Raji (cell line): ENCODE data around the gene ADAP1.

Experiments used
- POLR2A ChIP-seq: IDR thresholded peaks from 2 replicates; pipeline ENCODE4 v1.6.1; 2011; ENCODE audit warnings: low read depth, low read length, control low read depth; ENCODE audit not compliant: insufficient read depth

Gene ADAP1, protein sequence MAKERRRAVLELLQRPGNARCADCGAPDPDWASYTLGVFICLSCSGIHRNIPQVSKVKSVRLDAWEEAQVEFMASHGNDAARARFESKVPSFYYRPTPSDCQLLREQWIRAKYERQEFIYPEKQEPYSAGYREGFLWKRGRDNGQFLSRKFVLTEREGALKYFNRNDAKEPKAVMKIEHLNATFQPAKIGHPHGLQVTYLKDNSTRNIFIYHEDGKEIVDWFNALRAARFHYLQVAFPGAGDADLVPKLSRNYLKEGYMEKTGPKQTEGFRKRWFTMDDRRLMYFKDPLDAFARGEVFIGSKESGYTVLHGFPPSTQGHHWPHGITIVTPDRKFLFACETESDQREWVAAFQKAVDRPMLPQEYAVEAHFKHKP

DNA sequence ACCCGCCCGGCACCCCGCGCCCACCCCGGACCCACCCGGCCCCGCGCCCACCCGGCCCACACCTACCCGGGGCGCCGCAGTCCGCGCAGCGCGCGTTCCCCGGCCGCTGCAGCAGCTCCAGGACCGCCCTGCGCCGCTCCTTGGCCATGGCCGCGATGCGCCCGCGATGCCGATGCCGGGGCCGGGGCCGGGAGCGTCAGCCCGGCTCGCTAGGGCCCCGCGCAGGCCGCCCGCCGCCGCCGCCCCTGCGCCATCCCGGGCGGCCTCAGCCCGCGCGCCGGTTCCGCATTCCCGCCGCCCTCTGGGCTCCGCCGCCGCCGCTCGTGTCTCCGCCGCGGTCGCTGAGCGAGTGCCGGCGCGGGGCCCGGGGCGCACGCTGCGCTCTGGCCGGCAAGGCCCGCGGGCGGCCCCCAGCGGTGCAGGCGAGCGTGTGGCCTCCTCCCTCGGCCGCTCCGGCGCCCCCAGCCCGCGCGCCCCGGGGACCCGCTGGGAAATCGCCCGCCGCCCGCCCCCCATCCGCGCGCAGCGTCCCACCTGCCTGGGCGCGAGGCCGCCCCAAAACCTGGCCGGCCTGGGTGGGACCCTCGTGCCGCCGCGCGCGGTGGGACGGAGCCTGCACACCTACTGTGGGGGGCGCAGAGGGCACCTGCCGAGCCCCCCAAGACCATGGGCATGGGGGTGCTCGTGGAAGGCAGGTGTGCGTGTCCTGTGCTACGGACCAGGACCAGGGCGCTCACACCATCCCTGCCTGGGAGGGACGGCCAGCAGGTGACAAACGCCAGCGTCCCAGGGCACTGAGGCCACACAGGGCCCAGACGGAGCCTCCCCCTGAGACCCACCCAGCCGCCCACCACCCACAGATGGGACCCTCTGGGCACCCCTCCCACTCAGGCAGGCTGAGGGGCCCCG, at the start of gene ADAP1:
Gene ADAP1 (minus strand): TSS at position 351 of the 909 bp plus-strand sequence. CDS start 203 bp downstream, at position 148.
- TF ChIP-seq POLR2A = no peak

DNA sequence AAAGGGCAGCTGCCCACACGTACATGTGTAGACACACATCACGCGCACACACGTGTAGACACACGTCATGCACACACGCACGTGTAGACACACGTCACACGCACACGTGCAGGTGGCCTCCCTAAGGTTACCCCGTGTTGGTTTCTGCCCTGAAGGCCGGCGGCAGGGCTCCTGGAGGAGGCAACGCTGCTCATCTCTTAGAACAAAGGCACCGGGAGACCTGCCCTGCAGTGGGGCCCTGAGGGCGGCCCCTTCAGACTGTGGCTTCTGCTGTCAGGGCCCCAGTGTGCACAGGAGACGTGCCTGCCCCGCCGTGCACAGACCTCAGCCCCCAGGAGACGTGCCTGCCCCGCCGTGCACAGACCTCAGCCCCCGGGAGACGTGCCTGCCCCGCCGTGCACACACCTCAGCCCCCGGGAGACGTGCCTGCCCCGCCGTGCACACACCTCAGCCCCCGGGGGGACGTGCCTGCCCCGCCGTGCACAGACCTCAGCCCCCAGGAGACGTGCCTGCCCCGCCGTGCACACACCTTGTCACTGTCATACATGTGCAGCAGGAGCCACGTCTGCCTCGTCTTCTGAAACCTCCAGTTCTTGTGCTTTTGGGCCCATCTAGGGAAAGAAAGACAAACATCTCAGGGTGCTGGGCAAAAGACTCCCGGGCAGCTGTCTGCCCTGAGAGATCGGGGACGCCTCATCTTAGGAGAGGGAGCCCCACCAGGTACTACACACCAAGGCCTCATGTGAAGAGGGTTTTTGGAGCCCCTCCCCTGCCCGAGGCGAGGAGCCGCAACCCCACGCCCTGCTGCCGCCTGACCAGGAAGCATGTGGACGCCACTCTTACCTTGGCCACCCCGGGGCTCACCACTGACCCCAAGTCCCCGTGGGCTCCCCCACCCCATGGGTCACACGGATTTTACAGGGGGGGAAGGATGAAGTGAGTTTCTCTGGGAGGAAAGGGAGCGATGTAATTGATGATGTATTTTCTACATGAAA, 45.8 kb upstream of the ADAP1 start:
- TF ChIP-seq POLR2A = no peak

DNA sequence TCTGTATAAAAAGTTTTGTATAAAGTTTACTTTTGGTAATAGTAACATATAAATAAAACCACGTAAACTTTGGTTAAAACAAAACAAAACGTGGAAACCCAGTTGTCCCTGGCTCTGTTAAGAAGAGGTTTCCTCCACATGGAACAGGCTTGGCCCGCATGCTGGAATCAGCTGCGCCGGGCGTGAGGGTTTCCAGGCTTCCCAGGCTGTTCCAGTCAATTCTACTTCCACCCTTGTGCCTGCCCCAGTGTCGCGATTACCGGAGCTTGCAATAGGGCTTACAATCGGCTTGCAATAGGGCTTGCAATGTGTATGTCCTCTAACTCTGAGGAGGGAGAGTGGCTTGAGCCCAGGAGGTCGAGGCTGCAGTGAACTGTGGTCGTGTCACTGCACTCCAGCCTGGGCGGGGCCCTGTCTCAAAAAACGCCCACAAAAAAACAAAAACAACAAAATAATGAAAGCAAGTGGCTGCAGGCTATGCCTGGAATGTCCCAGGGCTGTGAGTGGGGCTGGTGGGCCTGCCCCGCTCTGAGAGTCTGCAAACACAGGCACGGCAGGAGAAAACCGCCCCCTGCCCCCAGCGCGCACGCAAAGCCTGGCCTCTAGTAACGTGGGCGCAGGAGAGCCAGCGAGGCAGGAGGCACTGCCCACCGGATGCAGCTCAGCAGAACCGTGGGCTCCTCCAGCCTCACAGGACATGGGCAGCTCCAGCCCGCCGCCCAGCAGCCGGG, 44.8 kb upstream of the ADAP1 start:
- TF ChIP-seq POLR2A = no peak

DNA sequence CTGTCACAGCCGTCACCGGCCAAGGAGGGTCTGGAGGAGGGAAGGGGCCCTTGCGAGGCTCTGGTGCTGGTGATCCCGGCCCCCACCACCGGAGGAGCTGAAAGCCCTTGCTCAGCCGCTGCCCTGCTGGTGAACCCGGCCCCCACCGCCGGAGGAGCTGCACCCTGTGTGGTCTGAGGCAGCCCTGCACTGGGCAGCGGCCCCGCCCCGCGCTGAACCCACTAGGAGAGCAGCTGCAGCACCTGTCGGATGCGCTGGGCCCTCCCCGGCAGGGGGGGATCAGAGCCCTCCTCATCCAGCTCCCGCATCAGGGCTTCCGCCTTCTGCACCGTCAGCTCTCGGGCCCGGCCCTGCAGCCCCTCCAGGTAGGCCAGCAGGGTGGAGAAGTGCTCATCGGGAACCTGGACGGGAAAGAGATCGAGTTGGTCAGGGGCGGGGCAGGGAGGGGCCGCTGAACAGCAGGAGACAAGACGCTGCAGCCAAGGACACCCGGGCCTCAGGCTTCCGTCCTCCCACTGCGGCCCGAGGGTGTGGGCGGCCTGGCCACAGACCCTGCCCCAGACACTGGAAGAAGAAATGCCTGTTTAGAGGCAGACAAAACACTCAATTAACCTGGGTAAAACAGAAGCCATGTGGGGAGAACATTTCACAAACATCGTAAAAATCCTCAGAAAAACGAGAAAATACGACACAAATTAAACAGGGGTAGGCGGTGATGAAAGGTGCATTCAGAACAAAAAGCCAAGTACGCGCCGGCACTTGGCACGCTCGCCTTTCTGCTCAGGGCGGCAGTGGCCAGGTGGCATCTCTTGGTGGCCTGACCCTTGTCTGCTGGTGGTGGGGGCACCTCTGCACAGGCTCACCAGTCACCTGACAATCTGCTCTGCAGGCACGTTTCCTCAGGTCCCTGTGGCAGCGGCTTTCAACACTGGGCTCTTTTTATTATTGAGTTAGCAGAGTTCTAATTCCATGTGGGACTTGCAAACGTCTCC, 43.2 kb upstream of the ADAP1 start:
- no peak for TF ChIP-seq POLR2A

DNA sequence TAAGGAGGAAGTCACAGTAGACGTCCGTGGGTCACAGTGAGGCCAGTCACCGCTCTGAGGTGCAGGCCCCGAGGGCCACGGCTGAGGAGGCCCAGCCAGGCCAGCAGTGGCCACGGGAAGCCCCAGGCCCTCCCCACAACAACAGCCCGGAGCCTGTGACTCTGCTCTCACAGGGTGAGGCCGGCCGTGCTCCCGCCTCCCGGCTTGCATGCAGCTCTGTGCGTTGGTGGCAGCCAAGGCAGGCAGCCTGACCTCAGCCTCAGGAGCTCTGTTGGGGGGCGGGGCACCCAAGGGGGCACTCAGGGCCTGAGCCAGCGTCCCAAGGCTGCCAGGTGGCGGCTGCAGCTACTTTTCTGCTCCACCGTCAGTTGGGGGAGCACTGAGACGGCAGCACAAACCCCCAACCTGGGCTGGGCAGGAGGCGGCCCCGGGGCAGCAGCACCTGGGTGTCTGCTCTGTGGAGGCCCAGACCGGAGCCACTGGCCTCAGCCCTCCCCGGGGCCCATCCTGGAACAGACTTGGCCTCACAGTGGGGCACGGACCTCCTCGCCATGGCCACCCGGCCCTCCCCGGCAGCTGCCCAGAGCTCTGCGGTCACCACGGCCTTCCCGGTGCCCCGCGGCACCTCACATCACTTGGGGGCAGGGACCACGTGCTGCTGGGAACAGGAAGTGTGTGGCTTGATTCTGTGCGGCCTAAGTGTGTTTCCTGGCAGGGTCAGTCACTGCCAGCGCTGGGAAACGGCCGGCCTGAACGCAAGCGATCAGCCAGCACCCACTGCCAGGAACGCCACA, 41.8 kb upstream of the ADAP1 start:
- TF ChIP-seq POLR2A = no peak

DNA sequence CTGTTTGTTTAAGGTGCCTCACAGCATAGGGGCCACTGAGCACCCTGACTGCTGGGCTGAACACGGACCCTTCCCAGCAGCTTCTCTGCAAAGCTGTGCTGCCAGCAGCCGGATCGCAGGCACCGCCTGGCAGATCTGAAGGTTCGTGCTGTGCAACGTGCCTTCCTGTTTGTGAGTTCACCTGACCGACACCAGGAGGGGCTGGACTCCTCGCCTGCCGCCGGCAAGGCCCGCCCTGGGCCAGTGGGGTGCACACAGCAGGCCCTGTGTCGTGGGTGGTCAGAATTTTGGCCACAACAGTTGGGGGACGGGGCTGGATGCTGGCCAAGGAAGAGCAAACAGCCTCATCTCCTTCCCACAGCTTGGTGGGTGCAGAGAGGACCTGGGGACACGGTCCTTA, 41.1 kb upstream of the ADAP1 start:
- TF ChIP-seq POLR2A = no peak

DNA sequence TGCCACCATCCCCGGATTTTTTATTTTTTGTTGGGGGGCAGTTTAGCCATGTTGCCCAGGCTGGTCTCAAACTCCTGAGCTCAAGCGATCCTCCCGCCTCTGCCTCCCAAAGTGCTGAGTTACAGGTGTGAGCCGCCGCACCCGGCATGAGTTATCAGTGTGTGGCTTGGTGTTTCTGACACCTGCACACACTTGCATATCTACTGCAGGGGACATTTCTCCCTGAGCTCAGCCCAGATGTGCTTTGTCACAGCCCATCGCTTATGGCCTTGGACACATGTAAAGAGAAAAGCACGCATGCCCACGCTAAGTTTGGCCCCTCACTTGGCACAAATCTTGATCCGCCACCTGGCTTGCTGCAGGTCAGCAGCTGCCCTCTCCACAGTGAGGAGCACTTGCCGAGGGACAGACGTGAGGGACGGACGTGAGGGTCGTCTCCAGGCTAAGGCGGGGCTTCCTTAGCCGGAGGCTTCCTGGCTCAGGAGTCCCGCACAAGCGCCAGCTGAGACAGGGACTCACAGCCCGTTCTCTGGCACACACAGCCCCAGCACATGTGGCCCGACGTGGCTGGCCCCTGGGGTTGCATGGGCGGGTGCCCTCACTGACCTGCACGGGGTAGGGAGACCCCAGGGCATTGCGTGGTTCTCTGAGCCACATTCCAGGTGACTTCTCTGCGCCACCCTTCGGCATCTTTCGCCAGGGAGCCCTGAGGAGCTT, 40.3 kb upstream of the ADAP1 start:
- no peak for TF ChIP-seq POLR2A

DNA sequence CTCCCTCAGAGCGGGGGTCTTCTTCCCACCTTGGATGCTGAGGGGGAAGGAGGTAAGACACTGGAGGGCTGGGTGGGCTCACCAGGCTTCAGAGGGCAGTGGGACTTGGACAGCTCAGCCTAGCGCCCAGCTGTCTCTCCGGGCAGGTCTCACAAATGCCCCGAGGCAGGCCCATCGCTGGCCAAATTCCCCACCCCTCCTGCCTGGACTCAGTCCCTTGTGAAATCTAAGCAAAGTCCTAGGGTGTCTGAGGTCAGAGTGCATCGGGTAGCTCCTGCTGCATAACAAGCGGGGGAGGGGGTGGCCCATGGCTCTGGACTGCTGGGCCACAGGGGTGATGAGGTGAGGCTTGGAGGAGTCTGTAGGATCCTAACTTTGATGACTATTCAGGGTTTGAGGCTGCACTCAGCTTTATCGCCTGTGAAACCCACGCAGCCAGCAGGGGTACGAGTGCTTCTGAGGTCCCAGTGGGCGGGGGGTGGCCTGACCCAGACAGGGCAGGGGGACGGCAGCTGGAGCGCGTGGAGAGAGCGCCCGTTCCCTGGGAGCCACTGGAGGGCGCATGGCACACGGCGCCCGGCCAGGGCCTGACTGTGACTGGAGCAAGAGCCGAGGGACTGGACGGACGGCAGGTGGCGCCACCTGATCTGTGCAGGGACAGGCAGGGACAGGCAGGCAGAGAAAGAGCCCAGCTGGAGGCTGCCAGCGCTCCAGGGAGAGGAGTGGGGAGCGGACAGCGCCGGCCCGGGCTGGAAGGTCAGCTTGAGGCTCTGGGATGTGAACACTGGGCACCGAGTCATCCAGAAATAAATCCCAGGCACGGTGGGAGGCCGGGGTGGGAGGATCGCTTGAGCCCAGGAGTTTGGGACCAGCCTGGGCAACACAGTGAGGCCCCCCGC, 38.5 kb upstream of the ADAP1 start:
- no peak for TF ChIP-seq POLR2A

DNA sequence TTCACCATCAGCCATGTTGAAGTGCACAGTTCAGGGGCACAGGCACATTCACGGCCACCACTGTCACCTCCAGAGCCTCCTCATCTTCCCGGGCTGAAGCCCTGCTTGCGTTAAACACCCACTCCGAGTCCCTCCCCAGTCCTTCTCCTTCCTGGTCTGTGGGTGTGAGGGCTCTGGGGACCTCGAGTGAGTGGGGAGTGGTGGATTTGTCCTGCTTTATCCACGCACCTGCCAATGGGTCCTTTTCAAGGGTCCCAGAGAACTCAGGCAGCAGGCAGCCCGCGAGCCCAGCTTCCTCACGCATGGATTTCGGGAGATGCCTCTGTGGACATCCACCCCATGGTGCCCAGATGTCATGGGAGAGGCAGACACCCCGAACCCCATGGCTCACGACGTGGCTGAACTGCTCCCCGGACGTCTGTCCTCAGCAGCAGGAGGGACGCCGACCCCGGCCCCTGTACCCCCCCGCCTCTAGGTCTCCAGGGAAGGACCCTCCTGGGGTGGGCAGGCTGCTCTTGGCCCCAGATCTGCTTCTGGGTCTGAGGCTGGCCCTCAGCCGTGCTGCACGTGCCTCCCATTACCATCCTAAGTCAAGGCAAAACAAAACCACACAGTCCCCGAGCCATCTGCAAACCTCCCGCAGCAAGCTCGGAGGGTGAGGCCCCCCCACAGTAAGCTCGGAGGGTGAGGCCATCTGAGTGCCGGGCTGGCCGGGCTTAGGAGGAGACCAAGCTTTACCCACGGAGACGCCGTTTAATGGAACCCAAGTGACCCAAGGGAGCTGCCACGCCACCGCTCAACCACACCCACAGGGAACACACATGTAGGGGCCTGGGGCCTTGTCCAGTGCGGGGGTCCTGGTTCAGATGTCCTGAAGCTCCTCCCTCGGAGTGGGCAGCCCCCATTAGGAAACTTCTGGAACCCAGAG, 37.5 kb upstream of the ADAP1 start:
- no peak for TF ChIP-seq POLR2A
